ENCODE measurements around the gene CELSR1. TPM values are rescaled to one million over a fixed set of nuclear protein-coding genes. Genes with fewer than 3 reads are reported as not detected.

Gene CELSR1
- total RNA-seq, 2 experiments from 2014 or later: 3.7 to 5.2 TPM

GRCh38 chr22:46416891-46417580 is 120.4 kb downstream of the CELSR1 start:
- CTCF ChIA-PET (ENCODE audit: unreplicated experiment): no interaction called here
- intact Hi-C loops (cut with micrococcal nuclease; ENCODE audit: unreplicated experiment): no loop called here
- H2AFZ ChIP-seq (ENCODE audit: low read length): no peak overlapping the region
- BruUV-seq (replicated peaks): no TSS peak
- no peak overlapping the region for H3K27ac ChIP-seq (ENCODE audit: low read depth, low read length, poor library complexity, severe bottlenecking)
- no peak overlapping the region for H3K4me3 ChIP-seq (ENCODE audit: low read depth, low read length, poor library complexity, severe bottlenecking)
- H3K4me2 ChIP-seq (ENCODE audit: low read length): no peak overlapping the region
- no peaks in the 10 kb centered on the region for H3K9me2 ChIP-seq (ENCODE audit: insufficient read depth, low read length)
- H3K9me3 ChIP-seq (ENCODE audit: low read length): no peaks in the 10 kb centered on the region
- TF ChIP-seq CTCF (conservative IDR thresholded peaks at IDR 0.05; ENCODE audit: low read length) (no peak), EZH2phosphoT487 (IDR thresholded peaks at IDR 0.05; ENCODE audit: borderline replicate concordance, low read depth, low read length) (no peak)
- peaks cover 13% of the 10 kb centered on the region for H3K4me1 ChIP-seq (ENCODE audit: insufficient read depth, low read length, poor library complexity, severe bottlenecking)
- H4K20me1 ChIP-seq (ENCODE audit: insufficient read depth, low read length): no peaks in the 10 kb centered on the region
- H3K36me3 ChIP-seq (ENCODE audit: insufficient read depth, low read length): no peaks in the 10 kb centered on the region
- no peak for DNase-seq (ENCODE audit: low spot score)
- POLR2A ChIA-PET: no interaction called here
- no peaks in the 10 kb centered on the region for H3K79me2 ChIP-seq (ENCODE audit: insufficient read depth, low read depth, low read length)

GRCh38 chr22:46416520-46416871 is 120.9 kb downstream of the CELSR1 start:
- H2AFZ ChIP-seq (ENCODE audit: low read length): no peak overlapping the region
- H3K4me2 ChIP-seq (ENCODE audit: low read length): no peak overlapping the region
- peaks cover 8% of the 10 kb centered on the region for H3K4me1 ChIP-seq (ENCODE audit: insufficient read depth, low read length, poor library complexity, severe bottlenecking)
- no peaks in the 10 kb centered on the region for H3K9me2 ChIP-seq (ENCODE audit: insufficient read depth, low read length)
- intact Hi-C loops (cut with micrococcal nuclease; ENCODE audit: unreplicated experiment): no loop called here
- no peaks in the 10 kb centered on the region for H3K36me3 ChIP-seq (ENCODE audit: insufficient read depth, low read length)
- DNase-seq (ENCODE audit: low spot score): no peak
- BruUV-seq (replicated peaks): no TSS peak
- ChIA-PET CTCF (ENCODE audit: unreplicated experiment) (no interaction called here), POLR2A (no interaction called here)
- H3K4me3 ChIP-seq (ENCODE audit: low read depth, low read length, poor library complexity, severe bottlenecking): no peak overlapping the region
- no peaks in the 10 kb centered on the region for H3K79me2 ChIP-seq (ENCODE audit: insufficient read depth, low read depth, low read length)
- H3K9me3 ChIP-seq (ENCODE audit: low read length): no peaks in the 10 kb centered on the region
- TF ChIP-seq CTCF (conservative IDR thresholded peaks at IDR 0.05; ENCODE audit: low read length) (no peak), EZH2phosphoT487 (IDR thresholded peaks at IDR 0.05; ENCODE audit: borderline replicate concordance, low read depth, low read length) (no peak)
- no peak overlapping the region for H3K27ac ChIP-seq (ENCODE audit: low read depth, low read length, poor library complexity, severe bottlenecking)
- H4K20me1 ChIP-seq (ENCODE audit: insufficient read depth, low read length): no peaks in the 10 kb centered on the region

- no peak for DNase-seq (ENCODE audit: low spot score)
- Histone ChIP-seq H3K4me3 (ENCODE audit: low read depth, low read length, poor library complexity, severe bottlenecking) (no peak overlapping the region), H3K27ac (ENCODE audit: low read depth, low read length, poor library complexity, severe bottlenecking) (no peak overlapping the region), H4K20me1 (ENCODE audit: insufficient read depth, low read length) (no peaks in the 10 kb centered on the region), H3K36me3 (ENCODE audit: insufficient read depth, low read length) (no peaks in the 10 kb centered on the region), H3K9me3 (ENCODE audit: low read length) (no peaks in the 10 kb centered on the region), H3K4me2 (ENCODE audit: low read length) (no peak overlapping the region), H2AFZ (ENCODE audit: low read length) (no peak overlapping the region), H3K4me1 (ENCODE audit: insufficient read depth, low read length, poor library complexity, severe bottlenecking) (peaks cover 3% of the 10 kb centered on the region), H3K9me2 (ENCODE audit: insufficient read depth, low read length) (no peaks in the 10 kb centered on the region), H3K79me2 (ENCODE audit: insufficient read depth, low read depth, low read length) (no peaks in the 10 kb centered on the region)
- intact Hi-C loops (cut with micrococcal nuclease; ENCODE audit: unreplicated experiment): no loop called here
- POLR2A ChIA-PET: no interaction called here
- BruUV-seq (replicated peaks): no TSS peak
- no peak for TF ChIP-seq CTCF (conservative IDR thresholded peaks at IDR 0.05; ENCODE audit: low read length)
- TF ChIP-seq EZH2phosphoT487 (IDR thresholded peaks at IDR 0.05; ENCODE audit: borderline replicate concordance, low read depth, low read length): no peak
- CTCF ChIA-PET (ENCODE audit: unreplicated experiment): no interaction called here
Observed at GRCh38 chr22:46415776-46416519, 121.5 kb downstream of the CELSR1 start.

All from OCI-LY7 (cell line).